GM12873 (cell line): ENCODE measurements around the gene PTPN1.

Source experiments
- TF ChIP-seq, protein P1 (sequence below): IDR thresholded peaks from 2 replicates; pipeline ENCODE4 v1.5.1; 2012; ENCODE audit warnings: low read depth, mild to moderate bottlenecking, moderate library complexity, low read length, control low read depth; ENCODE audit not compliant: insufficient read depth; ENCODE audit errors: missing control alignments

Gene PTPN1

DNA sequence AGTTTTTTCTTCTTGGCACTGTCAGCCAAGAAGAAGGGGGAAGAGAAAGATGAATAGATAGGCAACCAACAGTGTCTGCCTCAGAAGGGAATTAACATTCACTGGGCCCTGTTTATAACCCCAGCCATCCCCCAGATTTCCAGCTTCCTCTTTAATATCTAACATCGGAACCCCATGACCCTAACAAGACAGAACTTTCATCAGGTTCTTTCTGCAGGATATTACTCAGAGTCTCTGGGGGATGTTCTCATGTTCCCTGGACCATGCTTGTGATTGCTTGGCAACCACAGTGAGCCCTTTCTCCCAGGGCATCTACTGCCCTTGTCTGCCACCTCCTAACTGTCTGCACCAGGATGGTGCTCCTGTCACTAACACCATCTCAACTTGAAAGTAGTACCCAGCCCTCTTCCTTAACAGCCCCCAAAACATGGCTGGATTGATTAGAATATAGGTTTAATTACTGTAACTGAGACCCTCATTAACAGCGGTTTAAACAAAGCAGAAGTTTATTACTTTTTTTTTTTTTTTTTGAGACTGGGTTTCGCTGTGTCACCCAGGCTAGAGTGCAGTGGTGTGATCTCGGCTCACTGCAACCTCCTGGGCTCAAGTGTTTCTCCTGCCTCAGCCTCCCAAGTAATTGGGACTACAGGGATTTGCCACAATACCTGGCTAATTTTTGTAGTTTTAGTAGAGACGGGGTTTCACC, 12.0 kb upstream of the PTPN1 start:
- TF ChIP-seq, protein P1, sequence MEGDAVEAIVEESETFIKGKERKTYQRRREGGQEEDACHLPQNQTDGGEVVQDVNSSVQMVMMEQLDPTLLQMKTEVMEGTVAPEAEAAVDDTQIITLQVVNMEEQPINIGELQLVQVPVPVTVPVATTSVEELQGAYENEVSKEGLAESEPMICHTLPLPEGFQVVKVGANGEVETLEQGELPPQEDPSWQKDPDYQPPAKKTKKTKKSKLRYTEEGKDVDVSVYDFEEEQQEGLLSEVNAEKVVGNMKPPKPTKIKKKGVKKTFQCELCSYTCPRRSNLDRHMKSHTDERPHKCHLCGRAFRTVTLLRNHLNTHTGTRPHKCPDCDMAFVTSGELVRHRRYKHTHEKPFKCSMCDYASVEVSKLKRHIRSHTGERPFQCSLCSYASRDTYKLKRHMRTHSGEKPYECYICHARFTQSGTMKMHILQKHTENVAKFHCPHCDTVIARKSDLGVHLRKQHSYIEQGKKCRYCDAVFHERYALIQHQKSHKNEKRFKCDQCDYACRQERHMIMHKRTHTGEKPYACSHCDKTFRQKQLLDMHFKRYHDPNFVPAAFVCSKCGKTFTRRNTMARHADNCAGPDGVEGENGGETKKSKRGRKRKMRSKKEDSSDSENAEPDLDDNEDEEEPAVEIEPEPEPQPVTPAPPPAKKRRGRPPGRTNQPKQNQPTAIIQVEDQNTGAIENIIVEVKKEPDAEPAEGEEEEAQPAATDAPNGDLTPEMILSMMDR: no peak

DNA sequence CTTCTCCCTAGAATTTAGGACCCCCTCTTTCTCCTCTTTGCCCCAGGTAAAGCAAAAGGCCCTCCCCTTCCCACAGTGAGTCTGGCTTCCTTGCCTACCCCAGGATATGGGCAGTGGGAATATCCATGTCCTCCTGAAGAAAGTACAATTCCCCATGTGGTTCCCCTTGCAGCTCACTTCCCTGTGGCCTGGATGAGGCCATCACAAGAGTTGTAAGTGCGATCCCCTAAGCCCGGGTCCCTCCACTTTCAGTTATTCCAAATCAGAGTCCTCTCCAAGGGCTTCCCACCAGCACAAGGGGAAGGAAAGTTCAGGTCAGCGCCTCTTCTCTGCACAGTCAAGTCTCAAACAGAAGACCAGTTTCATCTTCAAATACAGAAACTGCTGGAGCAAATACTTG, 10.2 kb upstream of the PTPN1 start:
- TF ChIP-seq, protein P1: no peak

DNA sequence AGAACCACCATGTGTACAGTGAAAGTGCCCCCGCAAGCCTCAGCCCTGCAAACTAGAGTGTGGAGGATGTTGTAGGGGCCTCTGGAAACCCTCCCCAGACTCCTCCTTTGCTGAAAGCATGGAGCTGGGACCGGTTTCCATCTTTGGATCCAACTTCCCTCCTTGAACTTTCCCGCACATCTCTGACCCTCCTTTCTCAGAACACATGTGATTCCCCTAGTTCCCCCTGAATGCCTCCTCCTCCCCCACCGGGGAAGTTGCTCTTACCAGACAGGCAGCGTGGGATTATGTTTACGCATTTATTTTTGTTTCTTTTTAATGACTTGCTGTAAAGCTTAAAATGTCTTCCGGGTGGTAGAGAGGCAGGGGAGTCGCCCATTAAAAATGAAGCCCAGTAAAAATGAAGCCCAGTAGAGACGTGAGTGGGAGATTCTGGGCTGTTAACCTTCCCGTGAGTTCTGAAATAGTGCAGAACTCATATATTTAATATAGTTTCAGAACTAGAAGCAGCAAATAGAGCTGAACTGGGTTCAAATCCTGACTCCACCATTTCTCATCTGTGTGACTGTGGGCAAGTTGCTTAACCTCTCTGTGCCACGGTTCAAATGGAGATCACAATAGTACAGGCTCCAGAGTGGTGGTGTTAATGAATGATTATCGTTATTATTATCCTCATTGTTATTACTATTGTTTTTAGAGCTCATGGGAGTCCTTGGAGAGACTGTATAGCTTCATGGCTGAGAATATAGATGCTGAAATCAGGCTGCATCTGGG, 8.0 kb upstream of the PTPN1 start:
- TF ChIP-seq, protein P1: no peak

DNA sequence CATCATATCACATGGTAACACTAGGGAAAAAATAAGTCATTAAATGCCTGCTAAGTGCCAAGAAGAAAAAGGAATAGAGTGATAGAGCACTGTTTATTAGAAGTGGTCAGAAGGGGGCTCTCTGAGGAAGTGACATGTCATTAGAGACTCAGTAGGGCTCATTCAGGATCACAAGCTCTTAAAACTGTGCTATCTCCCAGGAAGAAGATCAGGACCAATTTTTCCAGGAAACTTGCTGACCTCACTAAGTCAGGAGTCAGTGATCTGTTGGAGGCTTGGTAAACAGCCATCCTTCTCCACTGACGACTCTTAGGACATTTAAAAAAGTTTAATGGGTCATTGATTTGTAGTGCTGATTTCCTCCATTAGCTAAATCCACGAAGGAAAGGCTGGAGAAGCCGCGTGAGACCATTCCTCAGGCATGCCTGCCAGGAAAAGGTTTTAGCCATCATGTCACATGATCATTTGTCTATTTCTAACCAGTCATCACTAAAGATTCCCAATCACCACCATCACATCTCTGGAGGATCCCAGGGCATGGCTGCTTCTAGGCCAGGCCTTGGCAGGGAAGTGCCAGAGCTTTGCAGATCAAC, 5.9 kb upstream of the PTPN1 start:
- TF ChIP-seq, protein P1: no peak

DNA sequence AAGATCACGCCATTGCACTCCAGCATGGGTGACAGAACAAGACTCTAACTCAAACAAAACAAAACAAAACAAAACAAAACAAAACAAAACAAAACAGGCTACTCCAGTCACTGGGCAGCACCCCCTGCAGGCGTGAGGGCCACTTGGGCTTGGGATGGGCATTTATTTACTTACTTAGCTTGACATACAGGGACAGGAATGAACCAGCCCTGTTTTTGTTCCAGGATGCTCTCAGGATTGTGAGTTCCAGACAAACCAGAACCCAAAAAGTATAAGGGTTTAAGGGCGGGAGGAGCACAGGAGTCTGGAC, 4.0 kb upstream of the PTPN1 start:
- TF ChIP-seq, protein P1: no peak

DNA sequence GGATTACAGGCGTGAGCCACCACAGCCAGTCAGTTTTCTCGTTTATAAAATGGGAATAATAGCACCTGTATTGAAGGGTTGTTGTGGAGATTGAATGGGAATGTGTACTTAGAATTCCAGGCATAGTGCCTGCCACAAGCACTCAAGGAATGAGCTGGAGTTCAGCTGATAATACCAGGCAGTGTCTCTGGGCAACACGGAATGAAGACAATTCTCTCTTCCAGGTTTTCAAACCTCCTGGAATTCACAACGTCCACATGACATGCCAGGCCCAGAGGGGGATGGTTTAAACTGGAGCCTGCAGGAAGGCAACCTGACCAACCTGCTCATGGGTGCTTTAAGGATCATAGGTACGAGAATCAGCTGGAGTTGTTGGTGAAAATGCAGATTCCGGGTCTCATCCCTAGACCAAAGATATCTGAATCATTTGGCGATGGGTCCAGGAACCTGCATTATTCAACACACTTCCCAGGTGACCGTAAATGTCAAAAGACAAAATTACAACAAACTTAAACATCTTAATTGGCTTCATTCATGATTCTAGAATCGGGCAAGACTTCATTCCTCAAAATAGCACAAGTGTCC, 1.9 kb upstream of the PTPN1 start:
- TF ChIP-seq, protein P1: no peak
